Measurements from ENCODE around the gene SCNN1G. TPM values are rescaled to one million over a fixed set of nuclear protein-coding genes. Genes with fewer than 3 reads are reported as not detected.

The SCNN1G gene
- polyA plus RNA-seq, 3 donors, result not detected

DNA sequence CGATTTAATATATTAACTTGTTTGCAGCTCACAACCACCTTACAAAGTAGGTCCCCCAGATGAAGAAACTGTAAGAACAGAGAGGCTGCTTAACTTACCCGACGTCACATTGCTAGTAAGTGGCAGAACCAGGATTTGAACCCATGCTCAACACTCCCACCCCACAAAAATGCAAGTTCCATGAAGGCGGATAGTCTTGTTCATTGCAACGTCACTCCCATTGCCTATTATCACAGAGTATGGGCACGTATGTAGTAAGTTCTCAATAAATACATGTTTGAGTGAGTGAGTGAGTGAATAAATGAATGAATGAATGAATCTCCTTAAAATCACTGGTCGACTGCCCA is 34.4 kb upstream of the SCNN1G start:
- Histone ChIP-seq H3K9ac (ENCODE audit: insufficient read depth, low read length, poor library complexity, severe bottlenecking) (peak overlapping the region; percentile 53), H3K4me3 (replicated peaks in 1 of 3; ENCODE audit: low read depth in 2 of 3, low read length in 3 of 3) (peak overlapping the region; percentile 29 to 75 (median 59)), H3K79me2 (ENCODE audit: insufficient read depth, low read length) (peaks cover 6% of the 10 kb centered on the region)

DNA sequence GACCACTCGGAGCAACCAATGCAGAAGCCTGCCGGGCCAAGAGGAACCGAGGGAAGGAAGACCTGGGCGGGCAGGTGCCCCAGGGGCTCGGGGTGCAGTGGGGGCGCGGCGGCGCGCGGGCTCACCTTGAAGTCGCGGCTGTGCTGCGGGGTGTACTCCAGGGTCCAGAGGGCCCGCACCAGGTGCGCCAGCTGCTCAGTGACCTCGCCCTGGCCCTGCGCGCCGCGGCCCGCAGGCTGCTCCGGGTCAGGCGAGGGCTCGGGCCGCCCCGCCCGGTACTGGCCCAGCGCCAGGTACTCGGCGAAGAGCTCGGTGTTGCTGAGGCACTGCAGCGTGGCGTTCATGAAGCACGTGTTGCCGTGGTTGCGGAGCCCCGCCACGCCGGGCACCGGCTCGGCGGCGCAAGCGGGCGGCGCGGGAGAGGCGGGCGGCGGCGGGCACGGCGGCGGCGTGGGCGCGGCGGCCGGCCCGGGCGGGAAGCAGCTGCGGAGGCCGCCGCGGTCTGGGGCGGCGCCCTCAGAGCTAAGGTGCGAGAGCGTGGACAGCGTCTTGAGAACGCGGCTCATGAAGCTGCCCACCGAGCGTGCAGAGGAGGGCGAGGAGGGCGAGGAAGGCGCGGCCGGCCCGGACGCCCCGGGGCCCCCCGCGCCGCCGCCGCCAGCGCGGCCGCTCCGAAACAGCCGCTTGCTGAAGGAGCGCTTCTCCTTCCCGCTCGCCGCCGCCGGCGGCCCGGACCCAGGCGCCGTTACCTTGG is 33.9 kb upstream of the SCNN1G start:
- peaks cover 11 to 19% of the 10 kb centered on the region in 2 donors for H3K4me1 ChIP-seq (ENCODE audit: control insufficient read depth in 1 of 2, insufficient read depth in 2 of 2, low read length in 2 of 2)
- Mint-ChIP-seq H3K36me3 (no peaks in the 10 kb centered on the region), H3K27me3 (ENCODE audit: low read depth in 3 of 3) (peaks cover 4 to 21% (median 15%) of the 10 kb centered on the region in 3 donors), H3K4me3 (peak overlapping the region; percentile 86 to 96), H3K9me3 (no peaks in the 10 kb centered on the region), H3K4me1 (peaks cover 25% of the 10 kb centered on the region), H3K27ac (peak overlapping the region in 1 of 7 donors; percentile 67)
- DNase-seq, result peak; percentile 25 to 43 (median 32)
- H3K9ac ChIP-seq (ENCODE audit: insufficient read depth, low read length, poor library complexity, severe bottlenecking), result peak overlapping the region; percentile 53
- peaks cover 3 to 4% of the 10 kb centered on the region in 2 donors for H3K27me3 ChIP-seq (ENCODE audit: control insufficient read depth in 2 of 2, insufficient read depth in 2 of 2, low read length in 2 of 2)
- no peak overlapping the region for H3K27ac ChIP-seq (ENCODE audit: low read depth in 1 of 2, low read length in 2 of 2)
- peak overlapping the region; percentile 80 for H3K4me2 ChIP-seq (replicated peaks; ENCODE audit: extremely low read depth, low read length, poor library complexity, severe bottlenecking)
- peaks cover 6% of the 10 kb centered on the region for H3K79me2 ChIP-seq (ENCODE audit: insufficient read depth, low read length)
- under 1% methylated on average over 103 of the region's 103 CpGs for WGBS (ENCODE audit: insufficient coverage)
- peak overlapping the region; percentile 29 to 75 (median 59) for H3K4me3 ChIP-seq (replicated peaks in 1 of 3; ENCODE audit: low read depth in 2 of 3, low read length in 3 of 3)
- peak overlapping the region; percentile 72 for H2AFZ ChIP-seq (ENCODE audit: insufficient read depth, low read depth, low read length, poor library complexity, severe bottlenecking)
- TF ChIP-seq, protein P1, sequence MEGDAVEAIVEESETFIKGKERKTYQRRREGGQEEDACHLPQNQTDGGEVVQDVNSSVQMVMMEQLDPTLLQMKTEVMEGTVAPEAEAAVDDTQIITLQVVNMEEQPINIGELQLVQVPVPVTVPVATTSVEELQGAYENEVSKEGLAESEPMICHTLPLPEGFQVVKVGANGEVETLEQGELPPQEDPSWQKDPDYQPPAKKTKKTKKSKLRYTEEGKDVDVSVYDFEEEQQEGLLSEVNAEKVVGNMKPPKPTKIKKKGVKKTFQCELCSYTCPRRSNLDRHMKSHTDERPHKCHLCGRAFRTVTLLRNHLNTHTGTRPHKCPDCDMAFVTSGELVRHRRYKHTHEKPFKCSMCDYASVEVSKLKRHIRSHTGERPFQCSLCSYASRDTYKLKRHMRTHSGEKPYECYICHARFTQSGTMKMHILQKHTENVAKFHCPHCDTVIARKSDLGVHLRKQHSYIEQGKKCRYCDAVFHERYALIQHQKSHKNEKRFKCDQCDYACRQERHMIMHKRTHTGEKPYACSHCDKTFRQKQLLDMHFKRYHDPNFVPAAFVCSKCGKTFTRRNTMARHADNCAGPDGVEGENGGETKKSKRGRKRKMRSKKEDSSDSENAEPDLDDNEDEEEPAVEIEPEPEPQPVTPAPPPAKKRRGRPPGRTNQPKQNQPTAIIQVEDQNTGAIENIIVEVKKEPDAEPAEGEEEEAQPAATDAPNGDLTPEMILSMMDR (IDR thresholded peaks at IDR 0.05), result no peak
- H4K20me1 ChIP-seq (ENCODE audit: insufficient read depth, low read length), result no peaks in the 10 kb centered on the region
- intact Hi-C loops (cut with micrococcal nuclease), result no loop called here
- no peaks in the 10 kb centered on the region for H3K9me3 ChIP-seq (replicated peaks in 1 of 2; ENCODE audit: control insufficient read depth in 1 of 2, insufficient read depth in 1 of 2, low read length in 2 of 2)
- H3K36me3 ChIP-seq (replicated peaks in 1 of 2; ENCODE audit: control insufficient read depth in 1 of 2, insufficient read depth in 2 of 2, low read length in 2 of 2), result no peaks in the 10 kb centered on the region

More for the DNA sequence above, 34.4 kb upstream of the SCNN1G start:
- Histone ChIP-seq H2AFZ (ENCODE audit: insufficient read depth, low read depth, low read length, poor library complexity, severe bottlenecking) (peak overlapping the region; percentile 72), H4K20me1 (ENCODE audit: insufficient read depth, low read length) (no peaks in the 10 kb centered on the region), H3K9me3 (replicated peaks in 1 of 2; ENCODE audit: control insufficient read depth in 1 of 2, insufficient read depth in 1 of 2, low read length in 2 of 2) (no peaks in the 10 kb centered on the region), H3K4me2 (replicated peaks; ENCODE audit: extremely low read depth, low read length, poor library complexity, severe bottlenecking) (peak overlapping the region; percentile 80), H3K36me3 (replicated peaks in 1 of 2; ENCODE audit: control insufficient read depth in 1 of 2, insufficient read depth in 2 of 2, low read length in 2 of 2) (no peaks in the 10 kb centered on the region), H3K4me1 (ENCODE audit: control insufficient read depth in 1 of 2, insufficient read depth in 2 of 2, low read length in 2 of 2) (peaks cover 11 to 19% of the 10 kb centered on the region in 2 donors), H3K27me3 (ENCODE audit: control insufficient read depth in 2 of 2, insufficient read depth in 2 of 2, low read length in 2 of 2) (peaks cover 3 to 4% of the 10 kb centered on the region in 2 donors), H3K27ac (ENCODE audit: low read depth in 1 of 2, low read length in 2 of 2) (no peak overlapping the region)
- H3K9me3 Mint-ChIP-seq, result no peaks in the 10 kb centered on the region
- no peak for DNase-seq
- H3K4me3 Mint-ChIP-seq, result peak overlapping the region; percentile 86 to 96
- intact Hi-C loops (cut with micrococcal nuclease), result no loop called here
- WGBS (ENCODE audit: insufficient coverage), result 67% methylated on average over 3 of the region's 7 CpGs
- H3K36me3 Mint-ChIP-seq, result no peaks in the 10 kb centered on the region
- H3K4me1 Mint-ChIP-seq, result peaks cover 25% of the 10 kb centered on the region
- peaks cover 4 to 19% (median 15%) of the 10 kb centered on the region in 3 donors for H3K27me3 Mint-ChIP-seq (ENCODE audit: low read depth in 3 of 3)
- TF ChIP-seq, protein P1 (IDR thresholded peaks at IDR 0.05), result no peak
- H3K27ac Mint-ChIP-seq, result peak overlapping the region in 1 of 7 donors; percentile 67

All from CD14-positive monocyte (primary cell).